ENCODE results near the gene PCBP3.

The PCBP3 gene

DNA sequence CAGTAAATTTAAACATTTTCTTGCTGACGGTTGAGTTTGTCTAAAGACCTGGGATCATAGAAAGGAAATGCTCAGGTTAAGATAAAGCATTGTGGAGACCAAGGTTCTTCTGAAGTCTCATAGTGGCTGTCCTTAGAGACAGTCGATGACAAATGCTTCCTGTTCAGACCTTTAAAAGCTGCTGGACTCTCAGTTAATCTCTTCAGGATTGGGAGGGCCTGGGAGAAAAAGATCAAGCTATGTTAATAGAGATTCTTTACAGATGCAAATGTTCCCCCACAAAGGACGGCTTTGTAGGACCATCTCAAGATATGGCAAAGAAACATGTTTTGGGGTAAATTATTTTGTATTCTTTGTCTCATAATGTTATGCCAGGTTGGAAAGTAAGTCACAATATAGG lies 213.4 kb downstream of the PCBP3 start:
- Histone ChIP-seq H3K4me3 (replicated peaks; ENCODE audit: insufficient read depth, low read length) (no peak overlapping the region), H3K27me3 (ENCODE audit: insufficient read depth, poor library complexity, severe bottlenecking) (no peaks in the 10 kb centered on the region), H3K27ac (replicated peaks) (no peak overlapping the region)
- TF ChIP-seq POLR2AphosphoS5 (IDR thresholded peaks at IDR 0.05; ENCODE audit: low read depth) (no peak), REST (IDR thresholded peaks at IDR 0.05; ENCODE audit: insufficient replicate concordance, low read depth) (no peak), SPI1 (IDR thresholded peaks at IDR 0.05; ENCODE audit: borderline replicate concordance, low read depth) (no peak), GABPA (IDR thresholded peaks at IDR 0.05; ENCODE audit: low read depth) (no peak)
- TF ChIP-seq, protein P1, sequence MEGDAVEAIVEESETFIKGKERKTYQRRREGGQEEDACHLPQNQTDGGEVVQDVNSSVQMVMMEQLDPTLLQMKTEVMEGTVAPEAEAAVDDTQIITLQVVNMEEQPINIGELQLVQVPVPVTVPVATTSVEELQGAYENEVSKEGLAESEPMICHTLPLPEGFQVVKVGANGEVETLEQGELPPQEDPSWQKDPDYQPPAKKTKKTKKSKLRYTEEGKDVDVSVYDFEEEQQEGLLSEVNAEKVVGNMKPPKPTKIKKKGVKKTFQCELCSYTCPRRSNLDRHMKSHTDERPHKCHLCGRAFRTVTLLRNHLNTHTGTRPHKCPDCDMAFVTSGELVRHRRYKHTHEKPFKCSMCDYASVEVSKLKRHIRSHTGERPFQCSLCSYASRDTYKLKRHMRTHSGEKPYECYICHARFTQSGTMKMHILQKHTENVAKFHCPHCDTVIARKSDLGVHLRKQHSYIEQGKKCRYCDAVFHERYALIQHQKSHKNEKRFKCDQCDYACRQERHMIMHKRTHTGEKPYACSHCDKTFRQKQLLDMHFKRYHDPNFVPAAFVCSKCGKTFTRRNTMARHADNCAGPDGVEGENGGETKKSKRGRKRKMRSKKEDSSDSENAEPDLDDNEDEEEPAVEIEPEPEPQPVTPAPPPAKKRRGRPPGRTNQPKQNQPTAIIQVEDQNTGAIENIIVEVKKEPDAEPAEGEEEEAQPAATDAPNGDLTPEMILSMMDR (IDR thresholded peaks at IDR 0.05; ENCODE audit: insufficient read depth, low read length), result no peak
- no peak for DNase-seq (ENCODE audit: low read depth in 1 of 2, low spot score in 1 of 2)

DNA sequence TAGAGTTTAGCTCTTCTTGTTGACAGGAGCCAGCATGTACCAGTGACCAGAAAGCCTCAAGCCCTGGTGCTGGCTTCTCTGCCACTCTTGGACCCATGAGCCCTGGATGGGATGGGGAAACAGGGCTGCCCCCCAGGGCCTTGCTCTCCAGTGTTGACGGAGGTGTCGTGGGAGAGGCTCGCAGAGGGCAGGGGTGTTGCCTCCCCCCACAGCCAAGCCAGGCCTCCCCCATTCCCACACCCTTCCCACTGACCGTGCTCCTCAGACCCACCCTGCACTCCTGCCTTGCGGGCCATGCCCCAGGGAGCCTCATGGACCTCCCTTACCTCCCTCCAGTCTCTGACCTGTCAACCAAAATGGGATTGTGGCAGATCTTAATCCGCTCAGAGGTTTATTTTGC lies 214.2 kb downstream of the PCBP3 start:
- no peak overlapping the region for H3K27ac ChIP-seq (replicated peaks)
- no peak overlapping the region for H3K4me3 ChIP-seq (replicated peaks; ENCODE audit: insufficient read depth, low read length)
- H3K27me3 ChIP-seq (ENCODE audit: insufficient read depth, poor library complexity, severe bottlenecking), result no peaks in the 10 kb centered on the region
- TF ChIP-seq GABPA (IDR thresholded peaks at IDR 0.05; ENCODE audit: low read depth), result no peak
- TF ChIP-seq POLR2AphosphoS5 (IDR thresholded peaks at IDR 0.05; ENCODE audit: low read depth), result no peak
- TF ChIP-seq, protein P1 (IDR thresholded peaks at IDR 0.05; ENCODE audit: insufficient read depth, low read length), result no peak
- no peak for DNase-seq (ENCODE audit: low read depth in 1 of 2, low spot score in 1 of 2)

DNA sequence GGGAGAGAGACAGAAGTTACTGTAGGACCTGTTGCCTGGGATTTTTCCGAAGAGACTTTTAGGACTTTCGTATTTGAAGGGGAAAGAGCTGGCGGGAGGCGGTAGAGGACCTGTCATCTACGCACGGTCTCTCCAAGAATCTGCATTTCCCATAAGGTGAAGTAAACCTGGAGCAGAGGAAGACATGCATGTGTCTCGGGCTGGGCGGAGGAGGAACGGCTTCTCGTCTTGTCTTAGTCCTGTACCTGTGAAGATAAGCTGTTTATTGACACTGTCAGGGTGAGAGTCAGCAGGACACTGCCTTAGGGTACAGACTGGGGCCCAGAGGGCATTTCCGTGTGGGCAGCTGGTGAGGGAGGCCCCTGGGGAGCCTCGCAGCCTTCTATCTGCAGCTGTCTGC lies 214.7 kb downstream of the PCBP3 start:
- TF ChIP-seq POLR2AphosphoS5 (IDR thresholded peaks at IDR 0.05; ENCODE audit: low read depth), result no peak
- TF ChIP-seq, protein P1 (IDR thresholded peaks at IDR 0.05; ENCODE audit: insufficient read depth, low read length), result no peak
- no peak for TF ChIP-seq GABPA (IDR thresholded peaks at IDR 0.05; ENCODE audit: low read depth)
- no peak for TF ChIP-seq REST (IDR thresholded peaks at IDR 0.05; ENCODE audit: insufficient replicate concordance, low read depth)
- no peak for TF ChIP-seq SPI1 (IDR thresholded peaks at IDR 0.05; ENCODE audit: borderline replicate concordance, low read depth)
- Histone ChIP-seq H3K27ac (replicated peaks) (no peak overlapping the region), H3K27me3 (ENCODE audit: insufficient read depth, poor library complexity, severe bottlenecking) (no peaks in the 10 kb centered on the region), H3K4me3 (replicated peaks; ENCODE audit: insufficient read depth, low read length) (no peak overlapping the region)
- no peak for DNase-seq (ENCODE audit: low read depth in 1 of 2, low spot score in 1 of 2)

DNA sequence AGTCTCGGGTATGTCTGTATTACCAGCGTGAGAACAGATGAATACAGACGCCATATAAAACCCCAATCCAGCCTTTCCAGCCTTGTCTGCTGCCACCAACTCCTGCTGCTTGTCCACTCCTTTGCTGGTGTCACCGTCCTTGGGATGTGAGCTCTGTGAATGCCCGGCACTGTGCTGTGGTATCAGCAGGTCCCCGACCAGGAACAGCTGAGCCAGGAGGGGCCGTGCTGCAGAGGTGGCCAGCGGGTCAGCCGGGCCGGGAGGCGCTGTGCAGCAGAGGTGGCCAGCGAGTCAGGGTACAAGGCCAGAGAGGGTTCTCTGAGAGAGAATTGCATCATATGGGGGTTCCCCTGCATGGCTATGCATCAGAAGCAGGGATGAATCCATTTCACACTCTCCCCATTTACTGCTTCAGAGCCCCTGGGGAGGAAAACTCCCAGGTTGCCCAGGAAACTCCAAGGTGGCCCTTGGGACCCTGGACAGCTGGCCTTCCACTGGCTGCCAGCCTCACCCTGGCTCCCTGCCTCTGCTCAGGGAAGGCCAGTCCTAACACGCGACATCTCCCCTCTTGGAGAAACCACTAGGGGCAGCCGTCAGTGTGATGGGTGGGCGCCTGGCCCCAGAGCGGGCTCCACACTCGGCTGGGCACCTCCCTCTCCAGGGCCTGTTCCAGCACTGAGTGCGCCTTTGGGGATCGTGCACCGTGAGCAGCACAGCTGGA lies 215.7 kb downstream of the PCBP3 start:
- no peak for DNase-seq (ENCODE audit: low read depth in 1 of 2, low spot score in 1 of 2)
- no peak for TF ChIP-seq POLR2AphosphoS5 (IDR thresholded peaks at IDR 0.05; ENCODE audit: low read depth)
- no peak for TF ChIP-seq GABPA (IDR thresholded peaks at IDR 0.05; ENCODE audit: low read depth)
- TF ChIP-seq, protein P1 (IDR thresholded peaks at IDR 0.05; ENCODE audit: insufficient read depth, low read length), result no peak
- no peak for TF ChIP-seq SPI1 (IDR thresholded peaks at IDR 0.05; ENCODE audit: borderline replicate concordance, low read depth)
- no peak for TF ChIP-seq REST (IDR thresholded peaks at IDR 0.05; ENCODE audit: insufficient replicate concordance, low read depth)
- H3K27ac ChIP-seq (replicated peaks), result no peak overlapping the region
- H3K4me3 ChIP-seq (replicated peaks; ENCODE audit: insufficient read depth, low read length), result no peak overlapping the region
- H3K27me3 ChIP-seq (ENCODE audit: insufficient read depth, poor library complexity, severe bottlenecking), result no peaks in the 10 kb centered on the region
